Spleen (tissue), 11 donors: ENCODE results near the gene GSTP1. TPM values are rescaled to one million over a fixed set of nuclear protein-coding genes. Genes with fewer than 3 reads are reported as not detected.

Experiments
- DNase-seq: peaks from one replicate; pipeline ENCODE4 v3.0.0-alpha.2; 2020
- H3K27ac ChIP-seq, 8 donors: fragments of 200-600 bp; sonication (generic) in 7 of 8; 1 replicate in 4 of 8; 2 replicates in 4 of 8; pipeline versions ENCODE4 v1.5.0 to v1.8.0; 2016 to 2021; ENCODE audit warnings: inconsistent platforms in 4 of 8, mild to moderate bottlenecking in 4 of 8, moderate library complexity in 1 of 8
- H3K27me3 ChIP-seq, 7 donors: fragments of 200-600 bp; sonication (generic) in 6 of 7; replicated peaks in 1 of 7; 1 replicate in 4 of 7; 2 replicates in 3 of 7; pipeline versions ENCODE4 v1.5.0 to v1.8.0; 2016 to 2021; ENCODE audit warnings: inconsistent platforms in 3 of 7, mild to moderate bottlenecking in 1 of 7
- H3K36me3 ChIP-seq, 6 donors: fragments of 200-600 bp; sonication (generic) in 5 of 6; 1 replicate in 4 of 6; 2 replicates in 2 of 6; pipeline versions ENCODE4 v1.5.0 to v1.8.0; 2016 to 2021; ENCODE audit warnings: inconsistent platforms in 2 of 6
- H3K4me1 ChIP-seq, 6 donors: fragments of 200-600 bp; sonication (generic) in 5 of 6; 1 replicate in 3 of 6; 2 replicates in 3 of 6; pipeline versions ENCODE4 v1.5.0 to v1.8.0; 2016 to 2021; ENCODE audit warnings: inconsistent platforms in 3 of 6
- H3K4me3 ChIP-seq, 8 donors: fragments of 200-600 bp; sonication (generic) in 7 of 8; 1 replicate in 4 of 8; 2 replicates in 4 of 8; pipeline versions ENCODE4 v1.5.0 to v1.8.0; 2016 to 2021; ENCODE audit warnings: inconsistent platforms in 4 of 8, mild to moderate bottlenecking in 4 of 8, moderate library complexity in 2 of 8
- H3K9me3 ChIP-seq, 8 donors: fragments of 200-600 bp; sonication (generic) in 7 of 8; 1 replicate in 4 of 8; 2 replicates in 4 of 8; pipeline versions ENCODE4 v1.5.0 to v1.8.0; 2016 to 2021; ENCODE audit warnings: inconsistent platforms in 4 of 8
- CTCF ChIP-seq, 11 experiments: fragments of 200-600 bp in 7 of 11; fragments of 450-650 bp in 4 of 11; sonication (generic) in 4 of 11; IDR thresholded peaks in 8 of 11; conservative IDR thresholded peaks in 3 of 11; 1 replicate in 7 of 11; 2 replicates in 4 of 11; pipeline versions ENCODE4 v1.4.0 to v1.8.0; 2016 to 2021; ENCODE audit warnings: antibody characterized with exemption in 11 of 11, inconsistent platforms in 4 of 11, mild to moderate bottlenecking in 1 of 11
- POLR2A ChIP-seq, 3 donors: fragments of 450-650 bp; IDR thresholded peaks; one replicate each; pipeline ENCODE4 v1.5.1; 2017; ENCODE audit warnings: antibody characterized with exemption in 3 of 3, mild to moderate bottlenecking in 1 of 3
- POLR2AphosphoS5 ChIP-seq, 3 donors: sonication (generic); formaldehyde crosslinking; IDR thresholded peaks; one replicate each; pipeline ENCODE4 v1.5.1; 2017; ENCODE audit warnings: antibody characterized with exemption in 3 of 3
- WGBS, 5 donors: extraction: QIAGEN DNeasy Blood & Tissue Kit in 3 of 5; methylation state at CpG; one replicate each; pipeline versions ENCODE4 v1.1.5 to v1.1.7; 2013 to 2018; 5-methylcytosine and 5-hydroxymethylcytosine counted together
- intact Hi-C: fragments of 100-400 bp; cut with DNase I; formaldehyde crosslinking; loops from one replicate; pipeline ENCODE4 v1.15.0; 2023; ENCODE audit warnings: low total_unique reads
- polyA plus RNA-seq, 3 donors: library from polyadenylated mRNA; stranded (reverse); fragments of 200-250 nt; gene quantifications; one replicate each; pipeline ENCODE4 v1.2.1, GENCODE V29; 2013
- total RNA-seq, 7 donors: library from RNA; depleted of rRNA in 3 of 7; stranded (reverse); fragments of >200 nt in 3 of 7; fragmentation: NEBNext Ultra II Directional in 4 of 7; extraction: Animal tissue kit (Norgen Biotek cat#: 25700) in 4 of 7; gene quantifications; one replicate each; pipeline versions ENCODE4 v1.1.0 to v1.2.1, GENCODE V29; 2016 to 2021
- donor health status: healthy with polysubstance abuse.
- donor health status: DM: no; HTN: no; CAD: no; lungs with moderate emphysema.
- donor health status: DM: no; HTN: no; CAD: no.
- donor health status: Bipolar disorder and iron deficiency.
- donor health status: healthy.
- donor health status: DM: no; HTN: no; CAD: no.
- donor health status: DM: yes; HTN: yes; CAD: no.

GSTP1 gene
- total and polyA plus RNA-seq, 10 donors, result 211 to 399 (median 296) TPM

- intact Hi-C loops, result no loop called here
- Histone ChIP-seq H3K27me3 (peaks cover 0 to 22% (median 0%) of the 10 kb centered on the region in 7 donors), H3K9me3 (no peaks in the 10 kb centered on the region), H3K4me1 (peaks cover 23 to 71% (median 48%) of the 10 kb centered on the region in 6 donors), H3K36me3 (peaks cover 0 to 53% (median 46%) of the 10 kb centered on the region in 6 donors), H3K4me3 (no peak overlapping the region), H3K27ac (no peak overlapping the region)
- DNase-seq, result no peak
- 90 to 93% (median 93%) methylated on average over 23 to 37 of the region's 37 CpGs for WGBS, 5 donors
- no peak for TF ChIP-seq POLR2A (IDR thresholded peaks at IDR 0.05)
- TF ChIP-seq POLR2AphosphoS5 (IDR thresholded peaks at IDR 0.05), result peak in 1 of 3 donors; percentile 31
Observed at GRCh38 chr11:67611704-67612587, 28.3 kb downstream of the GSTP1 start.

- TF ChIP-seq CTCF (IDR thresholded peaks at IDR 0.05 in 8 of 11, conservative IDR thresholded peaks at IDR 0.05 in 3 of 11) (no peak), POLR2AphosphoS5 (IDR thresholded peaks at IDR 0.05) (no peak)
- WGBS, 5 donors, result 90 to 95% (median 93%) methylated on average over 8 to 13 of the region's 13 CpGs
- H3K4me1 ChIP-seq, result peaks cover 17 to 63% (median 40%) of the 10 kb centered on the region in 6 donors
Observed at GRCh38 chr11:67612751-67613150, 29.1 kb downstream of the GSTP1 start.

GRCh38 chr11:67613313-67613959, 29.8 kb downstream of the GSTP1 start:
- Histone ChIP-seq H3K4me1 (peaks cover 10 to 56% (median 34%) of the 10 kb centered on the region in 6 donors), H3K4me3 (peak overlapping the region in 3 of 8 donors; percentile 28 to 68 (median 34))
- TF ChIP-seq POLR2AphosphoS5 (IDR thresholded peaks at IDR 0.05) (no peak), CTCF (IDR thresholded peaks at IDR 0.05 in 8 of 11, conservative IDR thresholded peaks at IDR 0.05 in 3 of 11) (no peak), POLR2A (IDR thresholded peaks at IDR 0.05) (no peak)

More at GRCh38 chr11:67612751-67613150, 29.1 kb downstream of the GSTP1 start:
- Histone ChIP-seq H3K36me3 (peaks cover 0 to 53% (median 46%) of the 10 kb centered on the region in 6 donors), H3K27ac (peak overlapping the region in 4 of 8 donors; percentile 88 to 98 (median 91)), H3K4me3 (no peak overlapping the region), H3K9me3 (no peaks in the 10 kb centered on the region), H3K27me3 (peaks cover 0 to 23% (median 0%) of the 10 kb centered on the region in 7 donors)
- DNase-seq, result peak; percentile 80
- intact Hi-C loops, result no loop called here

GRCh38 chr11:67613960-67614715, 30.5 kb downstream of the GSTP1 start:
- peaks cover 9 to 49% (median 32%) of the 10 kb centered on the region in 6 donors for H3K4me1 ChIP-seq
- WGBS, 5 donors, result 5 to 20% (median 10%) methylated on average over 14 to 23 of the region's 23 CpGs
- peak overlapping the region; percentile 67 to 98 (median 90) for H3K27ac ChIP-seq

More at GRCh38 chr11:67613313-67613959, 29.8 kb downstream of the GSTP1 start:
- Histone ChIP-seq H3K27ac (peak overlapping the region; percentile 67 to 98 (median 90)), H3K36me3 (peaks cover 0 to 50% (median 45%) of the 10 kb centered on the region in 6 donors), H3K27me3 (peaks cover 0 to 23% (median 0%) of the 10 kb centered on the region in 7 donors), H3K9me3 (no peaks in the 10 kb centered on the region)
- DNase-seq, result peak; percentile 82
- intact Hi-C loops, result no loop called here
- WGBS, 5 donors, result 72 to 80% (median 78%) methylated on average over 14 to 17 of the region's 17 CpGs

More at GRCh38 chr11:67613960-67614715, 30.5 kb downstream of the GSTP1 start:
- no peaks in the 10 kb centered on the region for H3K9me3 ChIP-seq
- peak overlapping the region in 7 of 8 donors; percentile 20 to 68 (median 28) for H3K4me3 ChIP-seq
- peak; percentile 82 to 87 (median 84) for TF ChIP-seq POLR2AphosphoS5 (IDR thresholded peaks at IDR 0.05)
- TF ChIP-seq CTCF (IDR thresholded peaks at IDR 0.05 in 8 of 11, conservative IDR thresholded peaks at IDR 0.05 in 3 of 11), result peak; percentile 28 to 81 (median 67)
- TF ChIP-seq POLR2A (IDR thresholded peaks at IDR 0.05), result no peak
- peak; percentile 95 for DNase-seq
- H3K27me3 ChIP-seq, result peaks cover 0 to 23% (median 0%) of the 10 kb centered on the region in 7 donors
- intact Hi-C loops, result no loop called here
- H3K36me3 ChIP-seq, result peaks cover 0 to 43% (median 38%) of the 10 kb centered on the region in 6 donors
